H9 (cell line): ENCODE data around the gene MECP2. TPM values are rescaled to one million over a fixed set of nuclear protein-coding genes. Genes with fewer than 3 reads are reported as not detected.

Experiments
- DNase-seq: peaks from one replicate; pipeline ENCODE4 v3.0.0-alpha.2; 2017
- H2AFZ ChIP-seq: one replicate; pipeline ENCODE4 v1.6.1; 2013; ENCODE audit warnings: mild to moderate bottlenecking, low read length, control low read depth, moderate library complexity
- H2AK5ac ChIP-seq: 2 replicates; pipeline ENCODE4 v1.6.1; 2013; ENCODE audit warnings: low read length, control low read depth, mixed read lengths; ENCODE audit not compliant: insufficient read length
- H2BK120ac ChIP-seq: one replicate; pipeline ENCODE4 v1.6.1; 2013; ENCODE audit warnings: low read depth, mild to moderate bottlenecking, low read length, control low read depth, inconsistent platforms; ENCODE audit not compliant: poor library complexity, severe bottlenecking
- H2BK12ac ChIP-seq: 2 replicates; pipeline ENCODE4 v1.6.1; 2013; ENCODE audit warnings: low read length, control low read depth, mixed read lengths, low read depth; ENCODE audit not compliant: insufficient read length
- H2BK15ac ChIP-seq: 2 replicates; pipeline ENCODE4 v1.6.1; 2013; ENCODE audit warnings: low read depth, low read length, control low read depth
- H2BK20ac ChIP-seq: one replicate; pipeline ENCODE4 v1.6.1; 2013; ENCODE audit warnings: low read depth, mild to moderate bottlenecking, low read length, control low read depth, inconsistent platforms; ENCODE audit not compliant: poor library complexity, severe bottlenecking
- H2BK5ac ChIP-seq: 2 replicates; pipeline ENCODE4 v1.6.1; 2013; ENCODE audit warnings: low read length, control low read depth, mixed read lengths; ENCODE audit not compliant: insufficient read length
- H3K14ac ChIP-seq: 2 replicates; pipeline ENCODE4 v1.6.1; 2013; ENCODE audit warnings: low read length, control low read depth; ENCODE audit not compliant: insufficient read depth
- H3K18ac ChIP-seq: 2 replicates; pipeline ENCODE4 v1.6.1; 2013; ENCODE audit warnings: low read depth, mild to moderate bottlenecking, mixed read lengths, low read length, control low read depth; ENCODE audit not compliant: insufficient read length
- H3K23ac ChIP-seq: 2 replicates; pipeline ENCODE4 v1.6.1; 2013; ENCODE audit warnings: low read length, control low read depth, mixed read lengths, low read depth; ENCODE audit not compliant: insufficient read length
- H3K23me2 ChIP-seq: 2 replicates; pipeline ENCODE4 v1.6.1; 2013; ENCODE audit warnings: low read depth, mild to moderate bottlenecking, mixed read lengths, low read length, control low read depth; ENCODE audit not compliant: insufficient read length, poor library complexity, severe bottlenecking
- H3K27ac ChIP-seq: 2 replicates; pipeline ENCODE4 v1.5.1; 2013; ENCODE audit warnings: low read length, control low read depth, mixed read lengths, low read depth; ENCODE audit not compliant: insufficient read length
- H3K27me3 ChIP-seq: 2 replicates; pipeline ENCODE4 v1.6.1; 2013; ENCODE audit warnings: low read length, control low read depth, inconsistent platforms; ENCODE audit not compliant: insufficient read depth
- H3K4ac ChIP-seq: 2 replicates; pipeline ENCODE4 v1.6.1; 2013; ENCODE audit warnings: low read depth, mild to moderate bottlenecking, control low read depth, inconsistent platforms, low read length, moderate library complexity
- H3K4me1 ChIP-seq: 2 replicates; pipeline ENCODE4 v1.6.1; 2013; ENCODE audit warnings: low read length, control low read depth, inconsistent platforms; ENCODE audit not compliant: insufficient read depth
- H3K4me2 ChIP-seq: 2 replicates; pipeline ENCODE4 v1.6.1; 2013; ENCODE audit warnings: low read length, control low read depth, mixed read lengths; ENCODE audit not compliant: insufficient read length, insufficient read depth
- H3K56ac ChIP-seq: 2 replicates; pipeline ENCODE4 v1.6.1; 2013; ENCODE audit warnings: low read depth, mild to moderate bottlenecking, mixed read lengths, low read length, control low read depth; ENCODE audit not compliant: insufficient read length
- H3K79me1 ChIP-seq: 2 replicates; pipeline ENCODE4 v1.6.1; 2013; ENCODE audit warnings: low read depth, mild to moderate bottlenecking, moderate library complexity, low read length, control low read depth, inconsistent platforms; ENCODE audit not compliant: insufficient read depth, poor library complexity, severe bottlenecking
- H3K79me2 ChIP-seq: 2 replicates; pipeline ENCODE4 v1.6.1; 2013; ENCODE audit warnings: low read length, control low read depth, inconsistent platforms; ENCODE audit not compliant: insufficient read depth
- H3K9ac ChIP-seq: 2 replicates; pipeline ENCODE4 v1.6.1; 2013; ENCODE audit warnings: low read length, control low read depth, mixed read lengths; ENCODE audit not compliant: insufficient read length; ENCODE audit errors: extremely low read depth
- H3K9me3 ChIP-seq: one replicate; pipeline ENCODE4 v1.6.1; 2013; ENCODE audit warnings: low read depth, low read length, inconsistent platforms; ENCODE audit not compliant: control insufficient read depth
- H3T11ph ChIP-seq: one replicate; pipeline ENCODE4 v1.6.1; 2013; ENCODE audit warnings: mild to moderate bottlenecking, low read length, control low read depth, inconsistent platforms
- H4K20me1 ChIP-seq: one replicate; pipeline ENCODE4 v1.6.1; 2013; ENCODE audit not compliant: control insufficient read depth, insufficient read length, insufficient read depth
- H4K5ac ChIP-seq: 2 replicates; pipeline ENCODE4 v1.6.1; 2013; ENCODE audit warnings: low read depth, mild to moderate bottlenecking, mixed read lengths, low read length, control low read depth; ENCODE audit not compliant: insufficient read length
- H4K8ac ChIP-seq: replicated peaks from 2 replicates; pipeline ENCODE4 v1.6.1; 2013; ENCODE audit warnings: low read length, control low read depth, mixed read lengths, low read depth; ENCODE audit not compliant: insufficient read length
- H4K91ac ChIP-seq: 2 replicates; pipeline ENCODE4 v1.6.1; 2013; ENCODE audit warnings: low read depth, mild to moderate bottlenecking, moderate library complexity, mixed read lengths, low read length, control low read depth; ENCODE audit not compliant: insufficient read length
- H3K27ac Mint-ChIP-seq, 3 experiments: 2 replicates in 2 of 3; 3 replicates in 1 of 3; pipeline ENCODE4 v1.8.0; 2020 to 2021; ENCODE audit warnings: mixed read lengths in 3 of 3, mild to moderate bottlenecking in 1 of 3, moderate library complexity in 1 of 3
- H3K27me3 Mint-ChIP-seq: 2 replicates; pipeline ENCODE4 v1.8.0; 2021; ENCODE audit warnings: low read depth, mild to moderate bottlenecking, moderate library complexity, mixed read lengths
- H3K36me3 Mint-ChIP-seq, 3 experiments: 2 replicates in 2 of 3; 3 replicates in 1 of 3; pipeline ENCODE4 v1.8.0; 2020 to 2021; ENCODE audit warnings: low read depth in 3 of 3, mixed read lengths in 3 of 3; ENCODE audit not compliant: insufficient read depth in 1 of 3
- H3K4me1 Mint-ChIP-seq, 2 experiments: 2 replicates each; pipeline ENCODE4 v1.8.0; 2020; ENCODE audit warnings: mixed read lengths in 2 of 2
- H3K4me3 Mint-ChIP-seq, 2 experiments: 2 replicates in 1 of 2; 3 replicates in 1 of 2; pipeline ENCODE4 v1.8.0; 2020 to 2021; ENCODE audit warnings: mild to moderate bottlenecking in 2 of 2, mixed read lengths in 2 of 2, moderate library complexity in 1 of 2
- H3K9me3 Mint-ChIP-seq, 2 experiments: 2 replicates in 1 of 2; 3 replicates in 1 of 2; pipeline ENCODE4 v1.8.0; 2020; ENCODE audit warnings: mild to moderate bottlenecking in 2 of 2, mixed read lengths in 2 of 2, moderate library complexity in 1 of 2
- CTCF ChIP-seq: fragments of 200-600 bp; sonication (generic); conservative IDR thresholded peaks from 3 replicates; pipeline ENCODE4 v1.8.0; 2021; ENCODE audit warnings: antibody characterized with exemption, mild to moderate bottlenecking
- WGBS: extraction: QIAGEN DNeasy Blood & Tissue Kit; methylation state at CpG from one replicate; pipeline ENCODE4 v1.1.7; 2013; ENCODE audit warnings: missing lambda C conversion rate, low lambda C conversion rate, mixed read lengths; ENCODE audit not compliant: insufficient read length; ENCODE audit errors: extremely low coverage; 5-methylcytosine and 5-hydroxymethylcytosine counted together
- total RNA-seq: library from RNA; stranded (reverse); gene quantifications from 2 replicates; pipeline ENCODE4 v1.2.1, GENCODE V29; 2021

Gene MECP2
- total RNA-seq, 1 experiment from 2014 or later: 32.2 TPM

- Histone ChIP-seq H4K8ac (no peak overlapping the region), H2BK120ac (no peak overlapping the region), H2AFZ (no peak overlapping the region), H3K4ac (no peak overlapping the region), H3K4me1 (no peaks in the 10 kb centered on the region), H2AK5ac (no peak overlapping the region), H3K9me3 (no peaks in the 10 kb centered on the region), H4K91ac (no peak overlapping the region), H2BK5ac (no peak overlapping the region), H3K27ac (no peak overlapping the region), H2BK15ac (no peak overlapping the region), H3T11ph (no peak overlapping the region), H3K4me2 (peak overlapping the region; percentile 48), H3K79me1 (no peaks in the 10 kb centered on the region), H4K20me1 (no peaks in the 10 kb centered on the region), H4K5ac (no peak overlapping the region), H3K18ac (no peak overlapping the region), H3K79me2 (peaks cover 6% of the 10 kb centered on the region; the same call in 1 of the 2 replicates), H3K23ac (no peak overlapping the region), H2BK20ac (no peak overlapping the region), H3K27me3 (no peaks in the 10 kb centered on the region), H3K23me2 (peaks cover 14% of the 10 kb centered on the region), H3K9ac (no peak overlapping the region), H2BK12ac (no peak overlapping the region), H3K56ac (no peak overlapping the region), H3K14ac (no peak overlapping the region)
- no peak for TF ChIP-seq CTCF
- peak; percentile 20 for DNase-seq
- H3K4me3 Mint-ChIP-seq: peak overlapping the region; percentile 10 to 94
- peaks cover 4 to 11% of the 10 kb centered on the region in 2 experiments; a peak in 4 of 5 replicates for H3K9me3 Mint-ChIP-seq
- no peaks in the 10 kb centered on the region for H3K27me3 Mint-ChIP-seq
- WGBS: no CpG with 5 or more reads among the region's 14 CpGs
- H3K27ac Mint-ChIP-seq: peak overlapping the region in 2 of 3 experiments; percentile 36 to 79; a peak in 2 of 7 replicates
- H3K36me3 Mint-ChIP-seq: peaks cover 3 to 9% (median 4%) of the 10 kb centered on the region in 3 experiments; a peak in 6 of 7 replicates
- peaks cover 15 to 21% of the 10 kb centered on the region in 2 experiments for H3K4me1 Mint-ChIP-seq
These were observed 123.4 kb downstream of the MECP2 start for GRCh38 chrX:153974003-153974725.
